ENCODE results near the gene MAP4K4.

The MAP4K4 gene

DNA sequence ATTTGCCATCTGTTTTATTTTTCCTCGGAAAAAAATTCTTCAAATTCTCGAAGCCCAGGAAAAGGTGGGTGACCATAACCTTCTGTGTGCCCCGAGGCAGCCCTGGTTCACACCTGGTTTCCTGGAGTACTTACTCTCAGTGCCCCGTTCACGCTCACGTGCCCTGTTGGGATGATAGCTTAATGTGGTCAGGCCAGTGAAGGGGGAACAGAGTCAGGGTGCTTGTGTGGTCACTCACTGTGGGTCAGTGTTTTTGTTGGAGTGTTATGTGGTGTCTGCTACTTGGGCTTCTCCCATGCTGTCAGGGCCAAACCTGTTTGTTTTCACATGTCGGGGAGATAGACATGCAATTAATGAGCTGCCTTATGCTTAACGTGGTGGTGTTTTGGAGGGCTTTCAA, 78.1 kb downstream of the MAP4K4 start:
- no peak overlapping the region for H3K4me3 ChIP-seq (ENCODE audit: low read length)
- H3K4me2 ChIP-seq (ENCODE audit: low read length): peak overlapping the region; percentile 13
- H3K27me3 ChIP-seq (ENCODE audit: control insufficient read depth, insufficient read depth, low read length): no peaks in the 10 kb centered on the region
- H3K9ac ChIP-seq (ENCODE audit: low read depth, low read length): no peak overlapping the region
- no peaks in the 10 kb centered on the region for H3K36me3 ChIP-seq (ENCODE audit: insufficient read depth, low read length)
- H3K4me1 ChIP-seq (ENCODE audit: control insufficient read depth, insufficient read depth, low read length): peaks cover 50% of the 10 kb centered on the region
- H3K9me3 ChIP-seq (replicated peaks; ENCODE audit: low read length): no peaks in the 10 kb centered on the region

GRCh38 chr2:101776172-101777043, 78.9 kb downstream of the MAP4K4 start:
- peaks cover 50% of the 10 kb centered on the region for H3K4me1 ChIP-seq (ENCODE audit: control insufficient read depth, insufficient read depth, low read length)
- H3K9ac ChIP-seq (ENCODE audit: low read depth, low read length): no peak overlapping the region
- H3K4me3 ChIP-seq (ENCODE audit: low read length): no peak overlapping the region
- H3K27me3 ChIP-seq (ENCODE audit: control insufficient read depth, insufficient read depth, low read length): no peaks in the 10 kb centered on the region
- H3K36me3 ChIP-seq (ENCODE audit: insufficient read depth, low read length): no peaks in the 10 kb centered on the region
- H3K4me2 ChIP-seq (ENCODE audit: low read length): no peak overlapping the region
- no peaks in the 10 kb centered on the region for H3K9me3 ChIP-seq (replicated peaks; ENCODE audit: low read length)

DNA sequence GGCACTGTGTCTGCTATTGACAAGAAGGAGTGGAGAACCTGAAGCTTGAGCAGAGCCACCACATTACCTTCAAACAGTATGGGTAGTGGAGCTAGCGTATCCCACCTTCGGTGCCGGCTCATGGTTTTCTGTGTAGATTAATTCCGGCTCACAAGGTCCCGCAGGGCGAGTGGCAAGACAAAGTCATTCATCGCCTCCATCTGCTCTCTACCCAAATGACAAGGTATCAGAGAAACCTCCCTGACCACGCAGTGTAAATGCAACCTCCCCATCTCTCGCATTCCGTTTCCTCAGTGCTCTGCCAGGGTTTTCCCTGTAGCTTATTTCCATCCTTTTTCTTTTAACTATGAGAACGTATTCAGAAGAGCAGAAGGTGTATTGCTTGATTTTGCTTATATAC, 79.8 kb downstream of the MAP4K4 start:
- no peak overlapping the region for H3K9ac ChIP-seq (ENCODE audit: low read depth, low read length)
- H3K36me3 ChIP-seq (ENCODE audit: insufficient read depth, low read length): no peaks in the 10 kb centered on the region
- no peak overlapping the region for H3K4me3 ChIP-seq (ENCODE audit: low read length)
- H3K27me3 ChIP-seq (ENCODE audit: control insufficient read depth, insufficient read depth, low read length): no peaks in the 10 kb centered on the region
- no peaks in the 10 kb centered on the region for H3K9me3 ChIP-seq (replicated peaks; ENCODE audit: low read length)
- peaks cover 51% of the 10 kb centered on the region for H3K4me1 ChIP-seq (ENCODE audit: control insufficient read depth, insufficient read depth, low read length)
- H3K4me2 ChIP-seq (ENCODE audit: low read length): no peak overlapping the region

- no peak overlapping the region for H3K4me2 ChIP-seq (ENCODE audit: low read length)
- no peaks in the 10 kb centered on the region for H3K36me3 ChIP-seq (ENCODE audit: insufficient read depth, low read length)
- H3K27me3 ChIP-seq (ENCODE audit: control insufficient read depth, insufficient read depth, low read length): no peaks in the 10 kb centered on the region
- H3K9ac ChIP-seq (ENCODE audit: low read depth, low read length): no peak overlapping the region
- H3K4me3 ChIP-seq (ENCODE audit: low read length): no peak overlapping the region
- peaks cover 55% of the 10 kb centered on the region for H3K4me1 ChIP-seq (ENCODE audit: control insufficient read depth, insufficient read depth, low read length)
- no peaks in the 10 kb centered on the region for H3K9me3 ChIP-seq (replicated peaks; ENCODE audit: low read length)
These were observed 80.6 kb downstream of the MAP4K4 start for GRCh38 chr2:101778102-101778501.

DNA sequence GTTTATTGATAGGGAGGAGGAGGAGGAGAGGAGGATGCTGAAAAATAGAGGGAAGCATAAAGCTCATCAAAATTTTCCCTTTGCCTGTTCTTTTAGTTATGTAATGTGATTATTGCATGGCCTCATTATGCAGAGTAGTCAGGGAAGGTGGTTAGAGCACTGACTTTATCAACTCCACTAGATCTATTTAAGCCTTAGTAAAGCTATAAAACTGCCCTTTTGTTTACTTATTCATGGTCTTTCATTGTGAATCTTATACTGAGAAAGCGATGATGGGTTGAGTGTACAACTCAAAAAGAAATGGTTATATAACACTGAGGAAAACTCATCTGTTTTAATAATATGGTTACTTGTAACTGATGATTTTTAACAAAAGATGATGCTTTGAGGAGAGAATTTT, 81.7 kb downstream of the MAP4K4 start:
- no peaks in the 10 kb centered on the region for H3K36me3 ChIP-seq (ENCODE audit: insufficient read depth, low read length)
- no peaks in the 10 kb centered on the region for H3K27me3 ChIP-seq (ENCODE audit: control insufficient read depth, insufficient read depth, low read length)
- H3K9me3 ChIP-seq (replicated peaks; ENCODE audit: low read length): no peaks in the 10 kb centered on the region
- H3K4me1 ChIP-seq (ENCODE audit: control insufficient read depth, insufficient read depth, low read length): peaks cover 55% of the 10 kb centered on the region
- no peak overlapping the region for H3K4me2 ChIP-seq (ENCODE audit: low read length)
- H3K9ac ChIP-seq (ENCODE audit: low read depth, low read length): no peak overlapping the region
- H3K4me3 ChIP-seq (ENCODE audit: low read length): no peak overlapping the region

GRCh38 chr2:101779656-101780055, 82.1 kb downstream of the MAP4K4 start:
- Histone ChIP-seq H3K4me1 (ENCODE audit: control insufficient read depth, insufficient read depth, low read length) (peaks cover 55% of the 10 kb centered on the region), H3K27me3 (ENCODE audit: control insufficient read depth, insufficient read depth, low read length) (no peaks in the 10 kb centered on the region), H3K4me3 (ENCODE audit: low read length) (no peak overlapping the region), H3K9ac (ENCODE audit: low read depth, low read length) (no peak overlapping the region), H3K4me2 (ENCODE audit: low read length) (no peak overlapping the region), H3K36me3 (ENCODE audit: insufficient read depth, low read length) (no peaks in the 10 kb centered on the region), H3K9me3 (replicated peaks; ENCODE audit: low read length) (no peaks in the 10 kb centered on the region)

DNA sequence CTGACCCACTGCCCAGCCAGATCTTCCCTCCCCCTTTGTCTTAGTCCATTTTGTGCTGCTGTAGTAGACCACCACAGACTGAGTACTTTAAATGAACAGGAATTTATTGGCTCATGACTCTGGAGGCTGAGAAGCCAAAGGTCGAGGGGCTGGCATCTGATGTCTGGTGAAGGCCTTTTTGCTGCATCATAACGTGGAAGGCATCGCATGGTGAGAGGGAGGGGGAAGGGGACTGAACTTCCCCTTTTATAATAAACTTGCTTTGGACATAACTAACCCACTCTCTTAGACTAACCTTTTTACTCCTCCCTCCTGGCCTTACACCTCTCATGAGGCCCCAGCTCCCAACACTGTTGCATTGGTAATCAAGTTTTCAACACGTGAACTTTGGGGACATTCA, 83.8 kb downstream of the MAP4K4 start:
- peaks cover 39% of the 10 kb centered on the region for H3K4me1 ChIP-seq (ENCODE audit: control insufficient read depth, insufficient read depth, low read length)
- no peaks in the 10 kb centered on the region for H3K36me3 ChIP-seq (ENCODE audit: insufficient read depth, low read length)
- H3K4me3 ChIP-seq (ENCODE audit: low read length): no peak overlapping the region
- H3K9ac ChIP-seq (ENCODE audit: low read depth, low read length): no peak overlapping the region
- H3K4me2 ChIP-seq (ENCODE audit: low read length): peak overlapping the region; percentile 29
- H3K9me3 ChIP-seq (replicated peaks; ENCODE audit: low read length): no peaks in the 10 kb centered on the region
- no peaks in the 10 kb centered on the region for H3K27me3 ChIP-seq (ENCODE audit: control insufficient read depth, insufficient read depth, low read length)

GRCh38 chr2:101781791-101782426, 84.4 kb downstream of the MAP4K4 start:
- Histone ChIP-seq H3K4me3 (ENCODE audit: low read length) (no peak overlapping the region), H3K36me3 (ENCODE audit: insufficient read depth, low read length) (no peaks in the 10 kb centered on the region), H3K9me3 (replicated peaks; ENCODE audit: low read length) (no peaks in the 10 kb centered on the region), H3K4me2 (ENCODE audit: low read length) (peak overlapping the region; percentile 29), H3K27me3 (ENCODE audit: control insufficient read depth, insufficient read depth, low read length) (no peaks in the 10 kb centered on the region), H3K4me1 (ENCODE audit: control insufficient read depth, insufficient read depth, low read length) (peaks cover 45% of the 10 kb centered on the region), H3K9ac (ENCODE audit: low read depth, low read length) (no peak overlapping the region)

- no peak overlapping the region for H3K9ac ChIP-seq (ENCODE audit: low read depth, low read length)
- no peaks in the 10 kb centered on the region for H3K27me3 ChIP-seq (ENCODE audit: control insufficient read depth, insufficient read depth, low read length)
- no peak overlapping the region for H3K4me3 ChIP-seq (ENCODE audit: low read length)
- no peak overlapping the region for H3K4me2 ChIP-seq (ENCODE audit: low read length)
- H3K4me1 ChIP-seq (ENCODE audit: control insufficient read depth, insufficient read depth, low read length): peaks cover 45% of the 10 kb centered on the region
- no peaks in the 10 kb centered on the region for H3K9me3 ChIP-seq (replicated peaks; ENCODE audit: low read length)
- no peaks in the 10 kb centered on the region for H3K36me3 ChIP-seq (ENCODE audit: insufficient read depth, low read length)
These were observed 84.9 kb downstream of the MAP4K4 start for GRCh38 chr2:101782427-101782792.

- Histone ChIP-seq H3K27me3 (ENCODE audit: control insufficient read depth, insufficient read depth, low read length) (no peaks in the 10 kb centered on the region), H3K9me3 (replicated peaks; ENCODE audit: low read length) (no peaks in the 10 kb centered on the region), H3K4me3 (ENCODE audit: low read length) (no peak overlapping the region), H3K4me1 (ENCODE audit: control insufficient read depth, insufficient read depth, low read length) (peaks cover 54% of the 10 kb centered on the region), H3K36me3 (ENCODE audit: insufficient read depth, low read length) (peaks cover 12% of the 10 kb centered on the region), H3K4me2 (ENCODE audit: low read length) (peak overlapping the region; percentile 7), H3K9ac (ENCODE audit: low read depth, low read length) (no peak overlapping the region)
These were observed 89.6 kb downstream of the MAP4K4 start for GRCh38 chr2:101787097-101787496.

DNA sequence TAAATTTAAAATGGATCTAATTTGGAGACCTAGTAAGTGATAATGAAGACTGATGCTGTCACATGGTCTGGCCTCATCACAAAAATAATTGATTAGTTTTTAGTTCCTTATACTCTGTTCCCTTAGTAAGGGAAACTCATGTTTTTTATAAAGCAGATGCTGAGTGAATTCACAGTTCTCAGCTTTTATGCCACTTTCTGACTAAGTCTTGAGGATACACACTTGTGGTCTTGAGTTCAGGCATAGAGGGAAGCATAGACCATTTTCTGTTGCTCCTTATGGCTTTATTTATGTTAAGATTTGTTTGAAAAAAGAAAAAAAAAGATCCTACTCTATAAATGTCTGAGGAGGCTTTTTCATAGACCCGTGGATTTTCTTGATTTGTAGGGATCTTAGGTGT, 91.1 kb downstream of the MAP4K4 start:
- no peak overlapping the region for H3K4me2 ChIP-seq (ENCODE audit: low read length)
- H3K4me1 ChIP-seq (ENCODE audit: control insufficient read depth, insufficient read depth, low read length): peaks cover 55% of the 10 kb centered on the region
- H3K36me3 ChIP-seq (ENCODE audit: insufficient read depth, low read length): peaks cover 14% of the 10 kb centered on the region
- no peak overlapping the region for H3K9ac ChIP-seq (ENCODE audit: low read depth, low read length)
- no peaks in the 10 kb centered on the region for H3K27me3 ChIP-seq (ENCODE audit: control insufficient read depth, insufficient read depth, low read length)
- no peaks in the 10 kb centered on the region for H3K9me3 ChIP-seq (replicated peaks; ENCODE audit: low read length)
- H3K4me3 ChIP-seq (ENCODE audit: low read length): no peak overlapping the region

Measured in skeletal muscle satellite cell (primary cell).